ENCODE measurements around the gene B4GALNT4. TPM values are rescaled to one million over a fixed set of nuclear protein-coding genes. Genes with fewer than 3 reads are reported as not detected.

Gene B4GALNT4
- total and polyA plus RNA-seq, 2 of the 13 experiments (the other 11 are each of a cell fraction or from before 2014, with no cell fraction given): 30.5 to 50.1 TPM

DNA sequence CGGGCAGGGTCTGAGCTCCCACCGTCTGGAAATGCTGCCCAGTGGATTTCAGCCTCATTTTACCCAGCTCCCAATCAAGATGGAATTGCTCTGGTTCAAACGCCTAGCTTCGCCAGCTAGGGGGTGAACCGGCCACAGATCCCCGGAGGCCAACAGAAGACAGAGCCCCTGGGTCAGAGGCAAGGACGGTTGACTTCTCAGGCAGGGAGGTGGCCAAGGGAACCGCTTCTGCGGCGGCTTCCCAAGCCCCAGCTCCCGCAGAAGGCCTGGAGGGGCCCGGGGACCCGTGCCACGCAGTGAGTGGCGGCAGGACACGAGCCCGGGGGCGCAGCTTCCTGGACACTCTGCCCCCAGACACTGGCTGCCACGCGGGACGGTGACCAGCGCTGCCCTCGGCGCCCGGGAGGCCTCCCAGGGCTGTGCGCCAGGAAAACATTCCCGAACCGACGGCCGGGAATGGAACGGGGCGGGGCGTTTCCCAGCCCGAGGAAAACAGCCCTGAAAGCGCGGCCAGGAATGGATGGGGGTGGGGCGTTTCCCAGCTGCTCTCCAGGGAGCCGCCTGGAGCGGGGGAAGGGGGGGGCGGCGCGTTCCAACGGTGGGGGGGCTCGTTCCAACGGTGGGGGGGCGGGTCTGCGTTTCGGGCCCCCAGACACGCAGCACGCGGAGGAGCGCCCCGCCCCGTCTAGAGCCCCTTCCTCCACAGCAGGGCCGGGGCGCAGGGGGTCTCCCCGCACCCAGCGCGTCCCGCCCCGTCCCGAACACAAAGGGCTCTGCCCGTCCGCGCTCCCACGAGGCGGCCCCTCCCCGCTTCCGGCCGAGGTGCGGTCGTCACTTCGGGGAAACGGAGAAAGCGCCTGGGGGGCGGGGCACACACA is 13.5 kb upstream of the B4GALNT4 start (continued):
- TF ChIP-seq ATF3 (CRISPR knock-in tag; IDR thresholded peaks at IDR 0.05) (peak; percentile 27; the same call in 1 of the 2 replicates), ZNF557 (CRISPR knock-in tag; IDR thresholded peaks at IDR 0.05) (no peak), ZNF253 (CRISPR knock-in tag; IDR thresholded peaks at IDR 0.05; ENCODE audit: borderline replicate concordance) (peak; percentile 19; the same call in 1 of the 2 replicates), DNMT3B (CRISPR knock-in tag; conservative IDR thresholded peaks at IDR 0.05) (no peak), MAFF (IDR thresholded peaks at IDR 0.05; ENCODE audit: low read depth, low read length) (no peak), CERS6 (CRISPR knock-in tag; IDR thresholded peaks at IDR 0.05) (no peak), KDM3A (CRISPR knock-in tag; IDR thresholded peaks at IDR 0.05; ENCODE audit: low read depth) (no peak), TBL1XR1 (IDR thresholded peaks at IDR 0.05; ENCODE audit: borderline replicate concordance, low read length, partially characterized antibody) (no peak), RXRB (CRISPR knock-in tag; IDR thresholded peaks at IDR 0.05; ENCODE audit: borderline replicate concordance) (peak; percentile 50), MTA3 (CRISPR knock-in tag; IDR thresholded peaks at IDR 0.05) (no peak), RAD21 (CRISPR knock-in tag; IDR thresholded peaks at IDR 0.05) (peak; percentile 57), SIN3B (IDR thresholded peaks at IDR 0.05; ENCODE audit: low read length) (no peak), ZNF850 (CRISPR knock-in tag; conservative IDR thresholded peaks at IDR 0.05) (no peak), NFE2L1 (CRISPR knock-in tag; IDR thresholded peaks at IDR 0.05; ENCODE audit: borderline replicate concordance) (no peak), ZC3H13 (CRISPR knock-in tag; IDR thresholded peaks at IDR 0.05) (peak; percentile 69; the same call in 1 of the 2 replicates), ZGPAT (CRISPR knock-in tag; IDR thresholded peaks at IDR 0.05) (no peak), ZFP37 (CRISPR knock-in tag; IDR thresholded peaks at IDR 0.05; ENCODE audit: borderline replicate concordance) (no peak), ZNF234 (CRISPR knock-in tag; conservative IDR thresholded peaks at IDR 0.05) (no peak; the same call in 1 of the 2 replicates), NFAT5 (CRISPR knock-in tag; IDR thresholded peaks at IDR 0.05) (no peak)
- TF ChIP-seq, protein P1, sequence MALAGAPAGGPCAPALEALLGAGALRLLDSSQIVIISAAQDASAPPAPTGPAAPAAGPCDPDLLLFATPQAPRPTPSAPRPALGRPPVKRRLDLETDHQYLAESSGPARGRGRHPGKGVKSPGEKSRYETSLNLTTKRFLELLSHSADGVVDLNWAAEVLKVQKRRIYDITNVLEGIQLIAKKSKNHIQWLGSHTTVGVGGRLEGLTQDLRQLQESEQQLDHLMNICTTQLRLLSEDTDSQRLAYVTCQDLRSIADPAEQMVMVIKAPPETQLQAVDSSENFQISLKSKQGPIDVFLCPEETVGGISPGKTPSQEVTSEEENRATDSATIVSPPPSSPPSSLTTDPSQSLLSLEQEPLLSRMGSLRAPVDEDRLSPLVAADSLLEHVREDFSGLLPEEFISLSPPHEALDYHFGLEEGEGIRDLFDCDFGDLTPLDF (CRISPR knock-in tag; IDR thresholded peaks at IDR 0.05): no peak
